Measurements from ENCODE around the gene PRELID3B.
"Not testable (repeated sequence)": the region's sequence is repeated elsewhere in the genome, so short reads cannot be mapped to it uniquely, and the experiment has no call there.

Gene PRELID3B

GRCh38 chr20:59013031-59013951 is 29.3 kb downstream of the PRELID3B start:
- no peaks in the 10 kb centered on the region for H3K9me3 ChIP-seq
- H3K4me1 ChIP-seq: peaks cover 7% of the 10 kb centered on the region
- H3K36me3 ChIP-seq: no peaks in the 10 kb centered on the region
- H3K4me3 ChIP-seq (ENCODE audit: low read depth, low read length): no peak overlapping the region
- TF ChIP-seq CTCF (IDR thresholded peaks at IDR 0.05; ENCODE audit: low read depth, low read length): no peak
- no peaks in the 10 kb centered on the region for H3K27me3 ChIP-seq
- DNase-seq: no peak

- not testable (repeated sequence) for H3K36me3 ChIP-seq; H3K4me3 ChIP-seq (ENCODE audit: low read depth, low read length); DNase-seq; H3K27me3 ChIP-seq; H3K9me3 ChIP-seq; H3K4me1 ChIP-seq
Measured at GRCh38 chr20:59011874-59012157, 30.8 kb downstream of the PRELID3B start.

- Histone ChIP-seq H3K4me1 (peaks cover 2% of the 10 kb centered on the region), H3K4me3 (ENCODE audit: low read depth, low read length) (no peak overlapping the region), H3K27me3 (no peaks in the 10 kb centered on the region), H3K9me3 (no peaks in the 10 kb centered on the region), H3K36me3 (no peaks in the 10 kb centered on the region)
- DNase-seq: no peak
- no peak for TF ChIP-seq CTCF (IDR thresholded peaks at IDR 0.05; ENCODE audit: low read depth, low read length)
Measured at GRCh38 chr20:59010995-59011873, 31.4 kb downstream of the PRELID3B start.

- no peaks in the 10 kb centered on the region for H3K4me1 ChIP-seq
- DNase-seq: no peak
Measured at GRCh38 chr20:59010321-59010994, 32.1 kb downstream of the PRELID3B start.

GRCh38 chr20:59008715-59009336 is 33.8 kb downstream of the PRELID3B start:
- no peak for DNase-seq
- TF ChIP-seq CTCF (IDR thresholded peaks at IDR 0.05; ENCODE audit: low read depth, low read length): no peak
- Histone ChIP-seq H3K4me1 (no peaks in the 10 kb centered on the region), H3K9me3 (no peaks in the 10 kb centered on the region), H3K36me3 (no peaks in the 10 kb centered on the region), H3K27me3 (no peaks in the 10 kb centered on the region), H3K4me3 (ENCODE audit: low read depth, low read length) (no peak overlapping the region)

More at GRCh38 chr20:59010321-59010994, 32.1 kb downstream of the PRELID3B start:
- Histone ChIP-seq H3K36me3 (no peaks in the 10 kb centered on the region), H3K9me3 (no peaks in the 10 kb centered on the region), H3K27me3 (no peaks in the 10 kb centered on the region), H3K4me3 (ENCODE audit: low read depth, low read length) (no peak overlapping the region)
- no peak for TF ChIP-seq CTCF (IDR thresholded peaks at IDR 0.05; ENCODE audit: low read depth, low read length)

Measured in BE2C (cell line).